Uterus (tissue), 2 donors: ENCODE measurements around the gene NR2C2AP.

Experiments used
- POLR2A ChIP-seq, 2 donors: fragments of 450-650 bp; IDR thresholded peaks; one replicate each; pipeline ENCODE4 v1.6.1; 2016; ENCODE audit warnings: antibody characterized with exemption in 2 of 2, mild to moderate bottlenecking in 1 of 2, moderate library complexity in 1 of 2
- TF ChIP-seq, protein P1 (sequence below), 4 experiments: fragments of 200-600 bp in 2 of 4; fragments of 450-650 bp in 2 of 4; sonication (generic) in 2 of 4; IDR thresholded peaks; one replicate each; pipeline ENCODE4 v1.5.1; 2016 to 2019; ENCODE audit warnings: antibody characterized with exemption in 4 of 4, mild to moderate bottlenecking in 2 of 4, moderate library complexity in 1 of 4

DNA sequence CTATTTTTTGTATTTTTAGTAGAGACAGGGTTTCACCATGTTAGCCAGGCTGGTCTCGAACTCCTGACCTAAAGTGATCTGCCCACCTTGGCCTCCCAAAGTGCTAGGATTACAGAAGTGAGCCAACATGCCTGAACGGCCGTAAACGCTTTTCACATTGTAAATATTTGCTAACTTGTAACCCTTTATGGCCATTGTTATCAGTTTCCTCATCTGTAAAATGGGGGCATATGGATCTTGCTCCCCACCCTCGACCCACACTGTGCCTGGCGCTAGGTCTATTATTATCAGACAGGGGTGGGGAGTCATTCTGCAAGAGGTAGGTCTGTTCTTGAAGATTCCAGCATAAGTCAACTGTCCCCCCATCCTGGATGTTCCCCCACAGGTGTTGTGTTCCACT, 20.4 kb upstream of the NR2C2AP start:
- TF ChIP-seq, protein P1, sequence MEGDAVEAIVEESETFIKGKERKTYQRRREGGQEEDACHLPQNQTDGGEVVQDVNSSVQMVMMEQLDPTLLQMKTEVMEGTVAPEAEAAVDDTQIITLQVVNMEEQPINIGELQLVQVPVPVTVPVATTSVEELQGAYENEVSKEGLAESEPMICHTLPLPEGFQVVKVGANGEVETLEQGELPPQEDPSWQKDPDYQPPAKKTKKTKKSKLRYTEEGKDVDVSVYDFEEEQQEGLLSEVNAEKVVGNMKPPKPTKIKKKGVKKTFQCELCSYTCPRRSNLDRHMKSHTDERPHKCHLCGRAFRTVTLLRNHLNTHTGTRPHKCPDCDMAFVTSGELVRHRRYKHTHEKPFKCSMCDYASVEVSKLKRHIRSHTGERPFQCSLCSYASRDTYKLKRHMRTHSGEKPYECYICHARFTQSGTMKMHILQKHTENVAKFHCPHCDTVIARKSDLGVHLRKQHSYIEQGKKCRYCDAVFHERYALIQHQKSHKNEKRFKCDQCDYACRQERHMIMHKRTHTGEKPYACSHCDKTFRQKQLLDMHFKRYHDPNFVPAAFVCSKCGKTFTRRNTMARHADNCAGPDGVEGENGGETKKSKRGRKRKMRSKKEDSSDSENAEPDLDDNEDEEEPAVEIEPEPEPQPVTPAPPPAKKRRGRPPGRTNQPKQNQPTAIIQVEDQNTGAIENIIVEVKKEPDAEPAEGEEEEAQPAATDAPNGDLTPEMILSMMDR (IDR thresholded peaks at IDR 0.05), result no peak
- TF ChIP-seq POLR2A (IDR thresholded peaks at IDR 0.05), result no peak
